DND-41 (cell line): ENCODE results near the gene SNX20.
A peak's percentile ranks its signal among the peaks of the same experiment; 100 is the strongest.

Experiments
- ATAC-seq: fragments of 200-7000 bp; cut with Tn5 transposase; 3 replicates; pipeline ENCODE4 v1.9.1; 2021; ENCODE audit warnings: low read depth; ENCODE audit not compliant: insufficient read depth
- DNase-seq: peaks from one replicate; pipeline ENCODE4 v3.0.0-alpha.2; 2020
- H2AFZ ChIP-seq: 2 replicates; pipeline ENCODE4 v1.6.0; 2012; ENCODE audit warnings: low read depth, low read length
- H3K27ac ChIP-seq: 2 replicates; pipeline ENCODE4 v1.5.1; 2012; ENCODE audit warnings: low read length, inconsistent platforms
- H3K27me3 ChIP-seq: fragments of 200-600 bp; sonication (generic); 2 replicates; pipeline ENCODE4 v1.6.0; 2012; ENCODE audit warnings: low read length, mild to moderate bottlenecking, inconsistent platforms; ENCODE audit not compliant: insufficient read depth, poor library complexity
- H3K36me3 ChIP-seq: 2 replicates; pipeline ENCODE4 v1.5.1; 2012; ENCODE audit warnings: low read length, inconsistent platforms; ENCODE audit not compliant: insufficient read depth
- H3K4me1 ChIP-seq: 2 replicates; pipeline ENCODE4 v1.5.1; 2012; ENCODE audit warnings: mild to moderate bottlenecking, low read length; ENCODE audit not compliant: insufficient read depth
- H3K4me2 ChIP-seq: 2 replicates; pipeline ENCODE4 v1.6.0; 2012; ENCODE audit warnings: mild to moderate bottlenecking, moderate library complexity, low read length, inconsistent platforms; ENCODE audit not compliant: insufficient read depth
- H3K4me3 ChIP-seq, 2 experiments: fragments of 200-600 bp in 1 of 2; shearing (Covaris generic) in 1 of 2; 2 replicates each; pipeline ENCODE4 v1.5.1; 2012 to 2016; ENCODE audit warnings: inconsistent platforms in 2 of 2, low read length in 2 of 2, mild to moderate bottlenecking in 2 of 2, low read depth in 1 of 2, moderate library complexity in 1 of 2
- H3K79me2 ChIP-seq: 2 replicates; pipeline ENCODE4 v1.6.0; 2012; ENCODE audit warnings: low read length, inconsistent platforms; ENCODE audit not compliant: insufficient read depth
- H3K9ac ChIP-seq: 2 replicates; pipeline ENCODE4 v1.6.0; 2012; ENCODE audit warnings: low read depth, mild to moderate bottlenecking, inconsistent platforms, low read length, moderate library complexity
- H3K9me3 ChIP-seq: 2 replicates; pipeline ENCODE4 v1.5.1; 2012; ENCODE audit warnings: low read length, moderate library complexity, mild to moderate bottlenecking, inconsistent platforms; ENCODE audit not compliant: insufficient read depth, severe bottlenecking
- H4K20me1 ChIP-seq: 2 replicates; pipeline ENCODE4 v1.6.0; 2012; ENCODE audit warnings: low read length; ENCODE audit not compliant: insufficient read depth
- CTCF ChIP-seq: IDR thresholded peaks from 2 replicates; pipeline ENCODE4 v1.5.1; 2012; ENCODE audit warnings: borderline replicate concordance, low read length, moderate library complexity, mild to moderate bottlenecking; ENCODE audit not compliant: poor library complexity, severe bottlenecking; ENCODE audit errors: extremely low read depth
- EZH2 ChIP-seq: IDR thresholded peaks from 3 replicates; pipeline ENCODE4 v1.6.1; 2012; ENCODE audit warnings: borderline replicate concordance, low read depth, mild to moderate bottlenecking, moderate library complexity, low read length, inconsistent platforms; ENCODE audit not compliant: severe bottlenecking

Gene SNX20

GRCh38 chr16:50668368-50669008 lies 12.6 kb downstream of the SNX20 start:
- H3K9ac ChIP-seq, result no peak overlapping the region
- no peaks in the 10 kb centered on the region for H4K20me1 ChIP-seq
- no peak overlapping the region for H3K4me2 ChIP-seq
- DNase-seq (no peak), ATAC-seq (no peak)
- H2AFZ ChIP-seq, result no peak overlapping the region
- TF ChIP-seq CTCF (no peak), EZH2 (no peak)
- peaks cover 22% of the 10 kb centered on the region for H3K36me3 ChIP-seq
- peaks cover 18% of the 10 kb centered on the region for H3K9me3 ChIP-seq
- H3K27ac ChIP-seq, result no peak overlapping the region
- H3K27me3 ChIP-seq, result no peaks in the 10 kb centered on the region
- H3K79me2 ChIP-seq, result no peaks in the 10 kb centered on the region
- peaks cover 4% of the 10 kb centered on the region for H3K4me1 ChIP-seq
- H3K4me3 ChIP-seq, result no peak overlapping the region

GRCh38 chr16:50667497-50668367 lies 13.4 kb downstream of the SNX20 start:
- H3K9ac ChIP-seq, result no peak overlapping the region
- H3K79me2 ChIP-seq, result no peaks in the 10 kb centered on the region
- no peak for ATAC-seq
- no peaks in the 10 kb centered on the region for H3K27me3 ChIP-seq
- 0 out of 2 replicates have a peak, but pooled peaks cover under 1% of the 10 kb centered on the region for H4K20me1 ChIP-seq
- H3K4me3 ChIP-seq, result no peak overlapping the region
- no peak overlapping the region for H2AFZ ChIP-seq
- peaks cover 12% of the 10 kb centered on the region for H3K9me3 ChIP-seq
- H3K36me3 ChIP-seq, result peaks cover 15% of the 10 kb centered on the region
- peaks cover 4% of the 10 kb centered on the region for H3K4me1 ChIP-seq
- no peak overlapping the region for H3K4me2 ChIP-seq
- no peak for DNase-seq
- TF ChIP-seq CTCF, result peak; percentile 7
- TF ChIP-seq EZH2, result no peak
- H3K27ac ChIP-seq, result no peak overlapping the region

GRCh38 chr16:50666658-50667496 lies 14.2 kb downstream of the SNX20 start:
- Histone ChIP-seq H3K27me3 (no peaks in the 10 kb centered on the region), H2AFZ (no peak overlapping the region), H4K20me1 (0 out of 2 replicates have a peak, but pooled peaks cover 4% of the 10 kb centered on the region), H3K27ac (no peak overlapping the region), H3K79me2 (no peaks in the 10 kb centered on the region), H3K4me2 (no peak overlapping the region), H3K9me3 (peaks cover 4% of the 10 kb centered on the region), H3K9ac (no peak overlapping the region), H3K4me3 (no peak overlapping the region), H3K4me1 (peaks cover 4% of the 10 kb centered on the region), H3K36me3 (peaks cover 7% of the 10 kb centered on the region)
- DNase-seq (no peak), ATAC-seq (peak; percentile 40; the same call in 2 of the 3 replicates)
- TF ChIP-seq EZH2, result no peak
- TF ChIP-seq CTCF, result no peak
